H9 (cell line): ENCODE measurements around the gene OXLD1. TPM values are rescaled to one million over a fixed set of nuclear protein-coding genes. Genes with fewer than 3 reads are reported as not detected.

Experiments used
- DNase-seq: peaks from one replicate; pipeline ENCODE4 v3.0.0-alpha.2; 2017
- H2AFZ ChIP-seq: one replicate; pipeline ENCODE4 v1.6.1; 2013; ENCODE audit warnings: mild to moderate bottlenecking, low read length, control low read depth, moderate library complexity
- H2AK5ac ChIP-seq: 2 replicates; pipeline ENCODE4 v1.6.1; 2013; ENCODE audit warnings: low read length, control low read depth, mixed read lengths; ENCODE audit not compliant: insufficient read length
- H2BK120ac ChIP-seq: one replicate; pipeline ENCODE4 v1.6.1; 2013; ENCODE audit warnings: low read depth, mild to moderate bottlenecking, low read length, control low read depth, inconsistent platforms; ENCODE audit not compliant: poor library complexity, severe bottlenecking
- H2BK12ac ChIP-seq: 2 replicates; pipeline ENCODE4 v1.6.1; 2013; ENCODE audit warnings: low read length, control low read depth, mixed read lengths, low read depth; ENCODE audit not compliant: insufficient read length
- H2BK15ac ChIP-seq: 2 replicates; pipeline ENCODE4 v1.6.1; 2013; ENCODE audit warnings: low read depth, low read length, control low read depth
- H2BK20ac ChIP-seq: one replicate; pipeline ENCODE4 v1.6.1; 2013; ENCODE audit warnings: low read depth, mild to moderate bottlenecking, low read length, control low read depth, inconsistent platforms; ENCODE audit not compliant: poor library complexity, severe bottlenecking
- H2BK5ac ChIP-seq: 2 replicates; pipeline ENCODE4 v1.6.1; 2013; ENCODE audit warnings: low read length, control low read depth, mixed read lengths; ENCODE audit not compliant: insufficient read length
- H3K14ac ChIP-seq: 2 replicates; pipeline ENCODE4 v1.6.1; 2013; ENCODE audit warnings: low read length, control low read depth; ENCODE audit not compliant: insufficient read depth
- H3K18ac ChIP-seq: 2 replicates; pipeline ENCODE4 v1.6.1; 2013; ENCODE audit warnings: low read depth, mild to moderate bottlenecking, mixed read lengths, low read length, control low read depth; ENCODE audit not compliant: insufficient read length
- H3K23ac ChIP-seq: 2 replicates; pipeline ENCODE4 v1.6.1; 2013; ENCODE audit warnings: low read length, control low read depth, mixed read lengths, low read depth; ENCODE audit not compliant: insufficient read length
- H3K23me2 ChIP-seq: 2 replicates; pipeline ENCODE4 v1.6.1; 2013; ENCODE audit warnings: low read depth, mild to moderate bottlenecking, mixed read lengths, low read length, control low read depth; ENCODE audit not compliant: insufficient read length, poor library complexity, severe bottlenecking
- H3K27ac ChIP-seq: 2 replicates; pipeline ENCODE4 v1.5.1; 2013; ENCODE audit warnings: low read length, control low read depth, mixed read lengths, low read depth; ENCODE audit not compliant: insufficient read length
- H3K27me3 ChIP-seq: 2 replicates; pipeline ENCODE4 v1.6.1; 2013; ENCODE audit warnings: low read length, control low read depth, inconsistent platforms; ENCODE audit not compliant: insufficient read depth
- H3K4ac ChIP-seq: 2 replicates; pipeline ENCODE4 v1.6.1; 2013; ENCODE audit warnings: low read depth, mild to moderate bottlenecking, control low read depth, inconsistent platforms, low read length, moderate library complexity
- H3K4me1 ChIP-seq: 2 replicates; pipeline ENCODE4 v1.6.1; 2013; ENCODE audit warnings: low read length, control low read depth, inconsistent platforms; ENCODE audit not compliant: insufficient read depth
- H3K4me2 ChIP-seq: 2 replicates; pipeline ENCODE4 v1.6.1; 2013; ENCODE audit warnings: low read length, control low read depth, mixed read lengths; ENCODE audit not compliant: insufficient read length, insufficient read depth
- H3K56ac ChIP-seq: 2 replicates; pipeline ENCODE4 v1.6.1; 2013; ENCODE audit warnings: low read depth, mild to moderate bottlenecking, mixed read lengths, low read length, control low read depth; ENCODE audit not compliant: insufficient read length
- H3K79me1 ChIP-seq: 2 replicates; pipeline ENCODE4 v1.6.1; 2013; ENCODE audit warnings: low read depth, mild to moderate bottlenecking, moderate library complexity, low read length, control low read depth, inconsistent platforms; ENCODE audit not compliant: insufficient read depth, poor library complexity, severe bottlenecking
- H3K79me2 ChIP-seq: 2 replicates; pipeline ENCODE4 v1.6.1; 2013; ENCODE audit warnings: low read length, control low read depth, inconsistent platforms; ENCODE audit not compliant: insufficient read depth
- H3K9ac ChIP-seq: 2 replicates; pipeline ENCODE4 v1.6.1; 2013; ENCODE audit warnings: low read length, control low read depth, mixed read lengths; ENCODE audit not compliant: insufficient read length; ENCODE audit errors: extremely low read depth
- H3K9me3 ChIP-seq: one replicate; pipeline ENCODE4 v1.6.1; 2013; ENCODE audit warnings: low read depth, low read length, inconsistent platforms; ENCODE audit not compliant: control insufficient read depth
- H3T11ph ChIP-seq: one replicate; pipeline ENCODE4 v1.6.1; 2013; ENCODE audit warnings: mild to moderate bottlenecking, low read length, control low read depth, inconsistent platforms
- H4K20me1 ChIP-seq: one replicate; pipeline ENCODE4 v1.6.1; 2013; ENCODE audit not compliant: control insufficient read depth, insufficient read length, insufficient read depth
- H4K5ac ChIP-seq: 2 replicates; pipeline ENCODE4 v1.6.1; 2013; ENCODE audit warnings: low read depth, mild to moderate bottlenecking, mixed read lengths, low read length, control low read depth; ENCODE audit not compliant: insufficient read length
- H4K8ac ChIP-seq: replicated peaks from 2 replicates; pipeline ENCODE4 v1.6.1; 2013; ENCODE audit warnings: low read length, control low read depth, mixed read lengths, low read depth; ENCODE audit not compliant: insufficient read length
- H4K91ac ChIP-seq: 2 replicates; pipeline ENCODE4 v1.6.1; 2013; ENCODE audit warnings: low read depth, mild to moderate bottlenecking, moderate library complexity, mixed read lengths, low read length, control low read depth; ENCODE audit not compliant: insufficient read length
- H3K27ac Mint-ChIP-seq, 3 experiments: 2 replicates in 2 of 3; 3 replicates in 1 of 3; pipeline ENCODE4 v1.8.0; 2020 to 2021; ENCODE audit warnings: mixed read lengths in 3 of 3, mild to moderate bottlenecking in 1 of 3, moderate library complexity in 1 of 3
- H3K27me3 Mint-ChIP-seq: 2 replicates; pipeline ENCODE4 v1.8.0; 2021; ENCODE audit warnings: low read depth, mild to moderate bottlenecking, moderate library complexity, mixed read lengths
- H3K36me3 Mint-ChIP-seq, 3 experiments: 2 replicates in 2 of 3; 3 replicates in 1 of 3; pipeline ENCODE4 v1.8.0; 2020 to 2021; ENCODE audit warnings: low read depth in 3 of 3, mixed read lengths in 3 of 3; ENCODE audit not compliant: insufficient read depth in 1 of 3
- H3K4me1 Mint-ChIP-seq, 2 experiments: 2 replicates each; pipeline ENCODE4 v1.8.0; 2020; ENCODE audit warnings: mixed read lengths in 2 of 2
- H3K4me3 Mint-ChIP-seq, 2 experiments: 2 replicates in 1 of 2; 3 replicates in 1 of 2; pipeline ENCODE4 v1.8.0; 2020 to 2021; ENCODE audit warnings: mild to moderate bottlenecking in 2 of 2, mixed read lengths in 2 of 2, moderate library complexity in 1 of 2
- H3K9me3 Mint-ChIP-seq, 2 experiments: 2 replicates in 1 of 2; 3 replicates in 1 of 2; pipeline ENCODE4 v1.8.0; 2020; ENCODE audit warnings: mild to moderate bottlenecking in 2 of 2, mixed read lengths in 2 of 2, moderate library complexity in 1 of 2
- CTCF ChIP-seq: fragments of 200-600 bp; sonication (generic); conservative IDR thresholded peaks from 3 replicates; pipeline ENCODE4 v1.8.0; 2021; ENCODE audit warnings: antibody characterized with exemption, mild to moderate bottlenecking
- WGBS: extraction: QIAGEN DNeasy Blood & Tissue Kit; methylation state at CpG from one replicate; pipeline ENCODE4 v1.1.7; 2013; ENCODE audit warnings: missing lambda C conversion rate, low lambda C conversion rate, mixed read lengths; ENCODE audit not compliant: insufficient read length; ENCODE audit errors: extremely low coverage; 5-methylcytosine and 5-hydroxymethylcytosine counted together
- total RNA-seq: library from RNA; stranded (reverse); gene quantifications from 2 replicates; pipeline ENCODE4 v1.2.1, GENCODE V29; 2021

The OXLD1 gene
- total RNA-seq, 1 experiment from 2014 or later = 25.0 TPM

DNA sequence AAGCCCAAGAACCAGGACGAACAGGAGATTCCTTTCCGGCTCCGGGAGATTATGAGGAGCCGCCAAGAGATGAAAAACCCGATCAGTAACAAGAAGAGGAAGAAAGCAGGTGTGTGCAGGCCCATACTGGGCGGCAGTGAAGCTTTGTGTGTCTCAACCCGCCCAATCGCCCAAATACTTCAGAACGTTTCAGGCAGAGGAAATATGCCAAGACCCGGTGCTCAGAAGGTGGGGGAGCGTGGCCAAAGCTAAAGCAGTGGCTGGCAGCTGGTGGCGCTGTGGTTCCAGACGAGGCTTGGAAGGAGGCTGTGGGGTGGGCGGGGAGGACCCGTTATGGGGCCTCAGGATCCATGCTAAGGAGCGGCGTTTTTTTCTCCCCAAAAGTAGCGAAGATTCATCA is 1.3 kb upstream of the OXLD1 start:
- Mint-ChIP-seq H3K27ac (peak overlapping the region in 2 of 3 experiments; percentile 56 to 68; a peak in 2 of 7 replicates), H3K9me3 (no peaks in the 10 kb centered on the region), H3K4me1 (peaks cover 18 to 19% of the 10 kb centered on the region in 2 experiments), H3K36me3 (peaks cover 43 to 65% (median 65%) of the 10 kb centered on the region in 3 experiments; a peak in 6 of 7 replicates), H3K27me3 (no peaks in the 10 kb centered on the region), H3K4me3 (peak overlapping the region; percentile 97)
- H2AK5ac ChIP-seq = no peak overlapping the region
- no peak overlapping the region for H3K18ac ChIP-seq
- peak; percentile 77 for DNase-seq
- no CpG with 5 or more reads among the region's 18 CpGs for WGBS
- H2AFZ ChIP-seq = no peak overlapping the region
- no peaks in the 10 kb centered on the region for H3K9me3 ChIP-seq
- H2BK20ac ChIP-seq = no peak overlapping the region
- no peak overlapping the region for H4K8ac ChIP-seq
- H2BK5ac ChIP-seq = no peak overlapping the region
- peaks cover 4% of the 10 kb centered on the region; the same call in 1 of the 2 replicates for H3K79me2 ChIP-seq
- peaks cover 10% of the 10 kb centered on the region for H3K79me1 ChIP-seq
- H2BK120ac ChIP-seq = no peak overlapping the region
- H3K56ac ChIP-seq = no peak overlapping the region
- H3K23me2 ChIP-seq = peaks cover 3% of the 10 kb centered on the region
- H3K27ac ChIP-seq = no peak overlapping the region
- H2BK15ac ChIP-seq = no peak overlapping the region
- peak overlapping the region; percentile 89 for H3K4me2 ChIP-seq
- H3K27me3 ChIP-seq = no peaks in the 10 kb centered on the region
- no peak overlapping the region for H3K14ac ChIP-seq
- TF ChIP-seq CTCF = peak; percentile 44; the same call in 2 of the 3 replicates
- H4K91ac ChIP-seq = no peak overlapping the region
- no peak overlapping the region for H3K4ac ChIP-seq
- H2BK12ac ChIP-seq = no peak overlapping the region
- H4K20me1 ChIP-seq = no peaks in the 10 kb centered on the region
- no peak overlapping the region for H4K5ac ChIP-seq
- H3K23ac ChIP-seq = no peak overlapping the region
- peaks cover 2% of the 10 kb centered on the region; the same call in 1 of the 2 replicates for H3K4me1 ChIP-seq
- no peak overlapping the region for H3K9ac ChIP-seq
- H3T11ph ChIP-seq = no peak overlapping the region
